Ishikawa (cell line): ENCODE measurements around the gene MADD.

Experiments
- CEBPB ChIP-seq: IDR thresholded peaks from 2 replicates; pipeline ENCODE4 v1.6.1; 2012
- CREB1 ChIP-seq: IDR thresholded peaks from 2 replicates; pipeline ENCODE4 v1.6.1; 2012; ENCODE audit warnings: low read depth
- EP300 ChIP-seq: IDR thresholded peaks from 2 replicates; pipeline ENCODE4 v1.6.1; 2012; ENCODE audit warnings: borderline replicate concordance
- FOXM1 ChIP-seq: IDR thresholded peaks from 2 replicates; pipeline ENCODE4 v1.6.1; 2012; ENCODE audit warnings: low read depth, borderline replicate concordance
- NFIC ChIP-seq: IDR thresholded peaks from 2 replicates; pipeline ENCODE4 v1.6.1; 2012
- REST ChIP-seq: IDR thresholded peaks from 2 replicates; pipeline ENCODE4 v1.6.1; 2012; ENCODE audit warnings: low read depth, mild to moderate bottlenecking
- TAF1 ChIP-seq: IDR thresholded peaks from 2 replicates; pipeline ENCODE4 v1.6.1; 2012; ENCODE audit warnings: low read depth, mild to moderate bottlenecking
- TCF12 ChIP-seq: IDR thresholded peaks from 2 replicates; pipeline ENCODE4 v1.6.1; 2012; ENCODE audit warnings: low read depth
- YY1 ChIP-seq: IDR thresholded peaks from 2 replicates; pipeline ENCODE4 v1.6.1; 2012; ENCODE audit warnings: low read depth
- ZBTB7A ChIP-seq: IDR thresholded peaks from 2 replicates; pipeline ENCODE4 v1.6.1; 2012; ENCODE audit warnings: low read depth

GRCh38 chr11:47333526-47333845 lies 63.6 kb downstream of the MADD start:
- no peak for TF ChIP-seq CEBPB
- no peak for TF ChIP-seq CREB1
- no peak for TF ChIP-seq YY1
- TF ChIP-seq FOXM1 = no peak
- no peak for TF ChIP-seq REST
- TF ChIP-seq EP300 = no peak
- TF ChIP-seq TCF12 = no peak
- no peak for TF ChIP-seq ZBTB7A
- no peak for TF ChIP-seq NFIC
- no peak for TF ChIP-seq TAF1
